H9 (cell line): ENCODE data around the gene WAPL. TPM values are rescaled to one million over a fixed set of nuclear protein-coding genes. Genes with fewer than 3 reads are reported as not detected.

Experiments
- DNase-seq: peaks from one replicate; pipeline ENCODE4 v3.0.0-alpha.2; 2017
- H2AFZ ChIP-seq: one replicate; pipeline ENCODE4 v1.6.1; 2013; ENCODE audit warnings: mild to moderate bottlenecking, low read length, control low read depth, moderate library complexity
- H2AK5ac ChIP-seq: 2 replicates; pipeline ENCODE4 v1.6.1; 2013; ENCODE audit warnings: low read length, control low read depth, mixed read lengths; ENCODE audit not compliant: insufficient read length
- H2BK120ac ChIP-seq: one replicate; pipeline ENCODE4 v1.6.1; 2013; ENCODE audit warnings: low read depth, mild to moderate bottlenecking, low read length, control low read depth, inconsistent platforms; ENCODE audit not compliant: poor library complexity, severe bottlenecking
- H2BK12ac ChIP-seq: 2 replicates; pipeline ENCODE4 v1.6.1; 2013; ENCODE audit warnings: low read length, control low read depth, mixed read lengths, low read depth; ENCODE audit not compliant: insufficient read length
- H2BK15ac ChIP-seq: 2 replicates; pipeline ENCODE4 v1.6.1; 2013; ENCODE audit warnings: low read depth, low read length, control low read depth
- H2BK20ac ChIP-seq: one replicate; pipeline ENCODE4 v1.6.1; 2013; ENCODE audit warnings: low read depth, mild to moderate bottlenecking, low read length, control low read depth, inconsistent platforms; ENCODE audit not compliant: poor library complexity, severe bottlenecking
- H2BK5ac ChIP-seq: 2 replicates; pipeline ENCODE4 v1.6.1; 2013; ENCODE audit warnings: low read length, control low read depth, mixed read lengths; ENCODE audit not compliant: insufficient read length
- H3K14ac ChIP-seq: 2 replicates; pipeline ENCODE4 v1.6.1; 2013; ENCODE audit warnings: low read length, control low read depth; ENCODE audit not compliant: insufficient read depth
- H3K18ac ChIP-seq: 2 replicates; pipeline ENCODE4 v1.6.1; 2013; ENCODE audit warnings: low read depth, mild to moderate bottlenecking, mixed read lengths, low read length, control low read depth; ENCODE audit not compliant: insufficient read length
- H3K23ac ChIP-seq: 2 replicates; pipeline ENCODE4 v1.6.1; 2013; ENCODE audit warnings: low read length, control low read depth, mixed read lengths, low read depth; ENCODE audit not compliant: insufficient read length
- H3K23me2 ChIP-seq: 2 replicates; pipeline ENCODE4 v1.6.1; 2013; ENCODE audit warnings: low read depth, mild to moderate bottlenecking, mixed read lengths, low read length, control low read depth; ENCODE audit not compliant: insufficient read length, poor library complexity, severe bottlenecking
- H3K27ac ChIP-seq: 2 replicates; pipeline ENCODE4 v1.5.1; 2013; ENCODE audit warnings: low read length, control low read depth, mixed read lengths, low read depth; ENCODE audit not compliant: insufficient read length
- H3K27me3 ChIP-seq: 2 replicates; pipeline ENCODE4 v1.6.1; 2013; ENCODE audit warnings: low read length, control low read depth, inconsistent platforms; ENCODE audit not compliant: insufficient read depth
- H3K4ac ChIP-seq: 2 replicates; pipeline ENCODE4 v1.6.1; 2013; ENCODE audit warnings: low read depth, mild to moderate bottlenecking, control low read depth, inconsistent platforms, low read length, moderate library complexity
- H3K4me1 ChIP-seq: 2 replicates; pipeline ENCODE4 v1.6.1; 2013; ENCODE audit warnings: low read length, control low read depth, inconsistent platforms; ENCODE audit not compliant: insufficient read depth
- H3K4me2 ChIP-seq: 2 replicates; pipeline ENCODE4 v1.6.1; 2013; ENCODE audit warnings: low read length, control low read depth, mixed read lengths; ENCODE audit not compliant: insufficient read length, insufficient read depth
- H3K56ac ChIP-seq: 2 replicates; pipeline ENCODE4 v1.6.1; 2013; ENCODE audit warnings: low read depth, mild to moderate bottlenecking, mixed read lengths, low read length, control low read depth; ENCODE audit not compliant: insufficient read length
- H3K79me1 ChIP-seq: 2 replicates; pipeline ENCODE4 v1.6.1; 2013; ENCODE audit warnings: low read depth, mild to moderate bottlenecking, moderate library complexity, low read length, control low read depth, inconsistent platforms; ENCODE audit not compliant: insufficient read depth, poor library complexity, severe bottlenecking
- H3K79me2 ChIP-seq: 2 replicates; pipeline ENCODE4 v1.6.1; 2013; ENCODE audit warnings: low read length, control low read depth, inconsistent platforms; ENCODE audit not compliant: insufficient read depth
- H3K9ac ChIP-seq: 2 replicates; pipeline ENCODE4 v1.6.1; 2013; ENCODE audit warnings: low read length, control low read depth, mixed read lengths; ENCODE audit not compliant: insufficient read length; ENCODE audit errors: extremely low read depth
- H3K9me3 ChIP-seq: one replicate; pipeline ENCODE4 v1.6.1; 2013; ENCODE audit warnings: low read depth, low read length, inconsistent platforms; ENCODE audit not compliant: control insufficient read depth
- H3T11ph ChIP-seq: one replicate; pipeline ENCODE4 v1.6.1; 2013; ENCODE audit warnings: mild to moderate bottlenecking, low read length, control low read depth, inconsistent platforms
- H4K20me1 ChIP-seq: one replicate; pipeline ENCODE4 v1.6.1; 2013; ENCODE audit not compliant: control insufficient read depth, insufficient read length, insufficient read depth
- H4K5ac ChIP-seq: 2 replicates; pipeline ENCODE4 v1.6.1; 2013; ENCODE audit warnings: low read depth, mild to moderate bottlenecking, mixed read lengths, low read length, control low read depth; ENCODE audit not compliant: insufficient read length
- H4K8ac ChIP-seq: replicated peaks from 2 replicates; pipeline ENCODE4 v1.6.1; 2013; ENCODE audit warnings: low read length, control low read depth, mixed read lengths, low read depth; ENCODE audit not compliant: insufficient read length
- H4K91ac ChIP-seq: 2 replicates; pipeline ENCODE4 v1.6.1; 2013; ENCODE audit warnings: low read depth, mild to moderate bottlenecking, moderate library complexity, mixed read lengths, low read length, control low read depth; ENCODE audit not compliant: insufficient read length
- H3K27ac Mint-ChIP-seq, 3 experiments: 2 replicates in 2 of 3; 3 replicates in 1 of 3; pipeline ENCODE4 v1.8.0; 2020 to 2021; ENCODE audit warnings: mixed read lengths in 3 of 3, mild to moderate bottlenecking in 1 of 3, moderate library complexity in 1 of 3
- H3K27me3 Mint-ChIP-seq: 2 replicates; pipeline ENCODE4 v1.8.0; 2021; ENCODE audit warnings: low read depth, mild to moderate bottlenecking, moderate library complexity, mixed read lengths
- H3K36me3 Mint-ChIP-seq, 3 experiments: 2 replicates in 2 of 3; 3 replicates in 1 of 3; pipeline ENCODE4 v1.8.0; 2020 to 2021; ENCODE audit warnings: low read depth in 3 of 3, mixed read lengths in 3 of 3; ENCODE audit not compliant: insufficient read depth in 1 of 3
- H3K4me1 Mint-ChIP-seq, 2 experiments: 2 replicates each; pipeline ENCODE4 v1.8.0; 2020; ENCODE audit warnings: mixed read lengths in 2 of 2
- H3K4me3 Mint-ChIP-seq, 2 experiments: 2 replicates in 1 of 2; 3 replicates in 1 of 2; pipeline ENCODE4 v1.8.0; 2020 to 2021; ENCODE audit warnings: mild to moderate bottlenecking in 2 of 2, mixed read lengths in 2 of 2, moderate library complexity in 1 of 2
- H3K9me3 Mint-ChIP-seq, 2 experiments: 2 replicates in 1 of 2; 3 replicates in 1 of 2; pipeline ENCODE4 v1.8.0; 2020; ENCODE audit warnings: mild to moderate bottlenecking in 2 of 2, mixed read lengths in 2 of 2, moderate library complexity in 1 of 2
- WGBS: extraction: QIAGEN DNeasy Blood & Tissue Kit; methylation state at CpG from one replicate; pipeline ENCODE4 v1.1.7; 2013; ENCODE audit warnings: missing lambda C conversion rate, low lambda C conversion rate, mixed read lengths; ENCODE audit not compliant: insufficient read length; ENCODE audit errors: extremely low coverage; 5-methylcytosine and 5-hydroxymethylcytosine counted together
- total RNA-seq: library from RNA; stranded (reverse); gene quantifications from 2 replicates; pipeline ENCODE4 v1.2.1, GENCODE V29; 2021
- TF ChIP-seq, protein P1 (sequence below): fragments of 200-600 bp; sonication (generic); conservative IDR thresholded peaks from 3 replicates; pipeline ENCODE4 v1.8.0; 2021; ENCODE audit warnings: antibody characterized with exemption, mild to moderate bottlenecking

Gene WAPL
- total RNA-seq, 1 experiment from 2014 or later, result 61.4 TPM

DNA sequence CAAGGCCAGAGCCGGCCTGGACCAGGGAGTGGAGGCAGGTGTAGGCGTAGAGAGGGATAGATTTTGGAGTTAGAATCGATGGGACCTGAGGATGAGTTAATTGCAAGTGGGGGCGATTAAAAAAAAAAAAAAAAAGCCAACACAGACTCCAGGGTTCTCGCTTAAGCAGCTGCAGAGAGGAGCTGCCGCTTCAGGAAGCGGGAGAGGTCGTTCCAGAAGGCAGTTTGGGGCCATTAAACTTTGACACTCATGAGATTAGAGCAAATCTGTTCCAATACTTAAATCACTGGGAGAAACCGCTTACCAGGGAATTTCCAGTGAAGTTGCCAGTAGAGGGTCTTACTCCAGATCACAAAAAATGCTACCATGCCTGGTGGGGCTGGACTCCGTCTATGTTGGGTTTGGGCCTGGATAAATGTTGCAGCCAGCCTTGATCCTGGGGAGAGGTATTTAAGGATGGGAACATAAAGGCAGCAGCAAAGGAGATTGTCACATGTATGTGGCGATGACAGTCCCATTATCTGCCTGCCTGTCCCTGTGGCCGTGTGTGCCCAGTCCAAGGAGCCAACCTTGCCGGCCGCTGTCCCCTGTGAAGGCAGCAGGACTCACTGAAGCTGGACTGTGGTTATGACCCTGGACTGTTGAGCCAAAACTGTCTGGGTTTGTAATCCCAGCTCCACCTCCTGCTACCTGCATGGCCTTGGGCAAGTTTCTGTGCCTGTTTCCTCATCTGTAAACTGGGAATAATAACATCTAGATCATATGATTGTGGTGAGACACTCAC, 131.1 kb downstream of the WAPL start:
- H3K27me3 ChIP-seq, result no peaks in the 10 kb centered on the region
- no peak overlapping the region for H4K91ac ChIP-seq
- H2BK15ac ChIP-seq, result no peak overlapping the region
- H3K27me3 Mint-ChIP-seq, result peaks cover 64% of the 10 kb centered on the region
- H3T11ph ChIP-seq, result no peak overlapping the region
- H3K9ac ChIP-seq, result no peak overlapping the region
- no peak overlapping the region for H2BK12ac ChIP-seq
- no peaks in the 10 kb centered on the region for H3K79me2 ChIP-seq
- no peak overlapping the region for H4K5ac ChIP-seq
- no peak overlapping the region for H3K27ac ChIP-seq
- no peak overlapping the region for H4K8ac ChIP-seq
- no peaks in the 10 kb centered on the region for H4K20me1 ChIP-seq
- no peaks in the 10 kb centered on the region for H3K79me1 ChIP-seq
- no peaks in the 10 kb centered on the region for H3K4me1 ChIP-seq
- no peak overlapping the region for H2BK5ac ChIP-seq
- no peaks in the 10 kb centered on the region for H3K36me3 Mint-ChIP-seq
- peak overlapping the region; percentile 45 for H3K4me2 ChIP-seq
- no peaks in the 10 kb centered on the region for H3K9me3 Mint-ChIP-seq
- no peak overlapping the region for H3K14ac ChIP-seq
- DNase-seq, result no peak
- H2BK120ac ChIP-seq, result no peak overlapping the region
- H3K27ac Mint-ChIP-seq, result no peak overlapping the region
- H3K4me1 Mint-ChIP-seq, result peaks cover 15 to 29% of the 10 kb centered on the region in 2 experiments
- peaks cover 5% of the 10 kb centered on the region for H3K23me2 ChIP-seq
- no CpG with 5 or more reads among the region's 14 CpGs for WGBS
- H2AK5ac ChIP-seq, result no peak overlapping the region
- no peak overlapping the region for H3K18ac ChIP-seq
- H3K4ac ChIP-seq, result no peak overlapping the region
- TF ChIP-seq, protein P1, sequence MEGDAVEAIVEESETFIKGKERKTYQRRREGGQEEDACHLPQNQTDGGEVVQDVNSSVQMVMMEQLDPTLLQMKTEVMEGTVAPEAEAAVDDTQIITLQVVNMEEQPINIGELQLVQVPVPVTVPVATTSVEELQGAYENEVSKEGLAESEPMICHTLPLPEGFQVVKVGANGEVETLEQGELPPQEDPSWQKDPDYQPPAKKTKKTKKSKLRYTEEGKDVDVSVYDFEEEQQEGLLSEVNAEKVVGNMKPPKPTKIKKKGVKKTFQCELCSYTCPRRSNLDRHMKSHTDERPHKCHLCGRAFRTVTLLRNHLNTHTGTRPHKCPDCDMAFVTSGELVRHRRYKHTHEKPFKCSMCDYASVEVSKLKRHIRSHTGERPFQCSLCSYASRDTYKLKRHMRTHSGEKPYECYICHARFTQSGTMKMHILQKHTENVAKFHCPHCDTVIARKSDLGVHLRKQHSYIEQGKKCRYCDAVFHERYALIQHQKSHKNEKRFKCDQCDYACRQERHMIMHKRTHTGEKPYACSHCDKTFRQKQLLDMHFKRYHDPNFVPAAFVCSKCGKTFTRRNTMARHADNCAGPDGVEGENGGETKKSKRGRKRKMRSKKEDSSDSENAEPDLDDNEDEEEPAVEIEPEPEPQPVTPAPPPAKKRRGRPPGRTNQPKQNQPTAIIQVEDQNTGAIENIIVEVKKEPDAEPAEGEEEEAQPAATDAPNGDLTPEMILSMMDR, result no peak
- H3K56ac ChIP-seq, result no peak overlapping the region
- no peak overlapping the region for H2AFZ ChIP-seq
- H2BK20ac ChIP-seq, result no peak overlapping the region
- H3K9me3 ChIP-seq, result no peaks in the 10 kb centered on the region
- H3K4me3 Mint-ChIP-seq, result peak overlapping the region; percentile 57 to 77
- H3K23ac ChIP-seq, result no peak overlapping the region
